ENCODE data around the gene PDGFA. TPM values are rescaled to one million over a fixed set of nuclear protein-coding genes. Genes with fewer than 3 reads are reported as not detected.

Gene PDGFA
- total and polyA plus RNA-seq, 2 experiments from 2014 or later = 35.6 to 43.1 TPM

- H4K20me1 ChIP-seq (replicated peaks; ENCODE audit: insufficient read depth) = no peaks in the 10 kb centered on the region
- no peak for ATAC-seq
- H3K9me3 Mint-ChIP-seq = peaks cover 23% of the 10 kb centered on the region
- no peaks in the 10 kb centered on the region for H3K36me3 ChIP-seq (ENCODE audit: insufficient read depth)
- no peak for TF ChIP-seq STAT1 (IDR thresholded peaks at IDR 0.05; ENCODE audit: unreplicated experiment)
- no peak for TF ChIP-seq NANOG (IDR thresholded peaks at IDR 0.05; ENCODE audit: borderline replicate concordance)
- TF ChIP-seq POLR2AphosphoS5 (IDR thresholded peaks at IDR 0.05; ENCODE audit: low read depth) = no peak
- no peak for TF ChIP-seq EZH2 (IDR thresholded peaks at IDR 0.05; ENCODE audit: low read depth, unreplicated experiment)
- no peak for TF ChIP-seq ZNF462 (CRISPR knock-in tag; IDR thresholded peaks at IDR 0.05)
- no peak for TF ChIP-seq ZNF114 (CRISPR knock-in tag; IDR thresholded peaks at IDR 0.05)
- TF ChIP-seq ETS1 (IDR thresholded peaks at IDR 0.05) = no peak
- TF ChIP-seq ZNF331 (CRISPR knock-in tag; IDR thresholded peaks at IDR 0.05; ENCODE audit: low read depth) = no peak
- TF ChIP-seq CREB1 (CRISPR knock-in tag; IDR thresholded peaks at IDR 0.05; ENCODE audit: low read depth) = no peak
- TF ChIP-seq EZH2phosphoT487 (IDR thresholded peaks at IDR 0.05; ENCODE audit: unreplicated experiment) = no peak
- no peak for TF ChIP-seq JUNB (IDR thresholded peaks at IDR 0.05; ENCODE audit: unreplicated experiment)
- TF ChIP-seq CTCF (conservative IDR thresholded peaks at IDR 0.05; ENCODE audit: low read depth in 2 of 2) = no peak
- TF ChIP-seq REST (IDR thresholded peaks at IDR 0.05; ENCODE audit: unreplicated experiment) = no peak
- H3K27ac ChIP-seq (ENCODE audit: low read depth) = no peak overlapping the region
- H3K27me3 ChIP-seq (ENCODE audit: insufficient read depth) = no peaks in the 10 kb centered on the region
- H3F3A ChIP-seq (replicated peaks; ENCODE audit: low read depth) = no peaks in the 10 kb centered on the region
- no peaks in the 10 kb centered on the region for H3K79me2 ChIP-seq (replicated peaks; ENCODE audit: insufficient read depth)
- H3K27me3 Mint-ChIP-seq (ENCODE audit: insufficient read depth, low read depth, poor library complexity) = peaks cover 15% of the 10 kb centered on the region
- no peak overlapping the region; the same call in 2 of the 3 replicates for H3K4me3 Mint-ChIP-seq
- no peak for DNase-seq (ENCODE audit: low spot score)
- H3K4me1 ChIP-seq (ENCODE audit: insufficient read depth) = no peaks in the 10 kb centered on the region
- no peak overlapping the region for H3K4me3 ChIP-seq
- H3K9me2 ChIP-seq (ENCODE audit: insufficient read depth) = no peaks in the 10 kb centered on the region
- H2AFZ ChIP-seq = no peak overlapping the region
- H3K36me3 Mint-ChIP-seq (ENCODE audit: low read depth) = peaks cover 13% of the 10 kb centered on the region; the same call in 2 of the 3 replicates
- H3K27ac Mint-ChIP-seq = no peak overlapping the region
- H3K4me1 Mint-ChIP-seq = no peaks in the 10 kb centered on the region
- H3K4me2 ChIP-seq = no peak overlapping the region
These were observed 47.6 kb downstream of the PDGFA start for GRCh38 chr7:471866-472639.

Measured in GM23338 (cell line).